Heart left ventricle (tissue), 16 donors: ENCODE data around the gene CCDC198. TPM values are rescaled to one million over a fixed set of nuclear protein-coding genes. Genes with fewer than 3 reads are reported as not detected.

Experiments used
- ATAC-seq, 4 donors: fragments of 200-7000 bp; cut with Tn5 transposase; one replicate each; pipeline ENCODE4 v1.9.1; 2020 to 2022; ENCODE audit warnings: moderate library complexity in 4 of 4, mild to moderate bottlenecking in 3 of 4, moderate number of reproducible peaks in 1 of 4
- DNase-seq, 5 donors: peaks; one replicate each; pipeline ENCODE4 v3.0.0-alpha.2; 2020
- H3K27ac ChIP-seq, 12 donors: fragments of 200-600 bp; sonication (generic) in 4 of 12; one replicate each; pipeline versions ENCODE4 v1.5.0 to v1.8.0; 2016 to 2022; ENCODE audit warnings: mild to moderate bottlenecking in 2 of 12
- H3K27me3 ChIP-seq, 9 donors: fragments of 200-600 bp; sonication (generic) in 2 of 9; one replicate each; pipeline versions ENCODE4 v1.5.1 to v1.8.0; 2016 to 2022; ENCODE audit warnings: mild to moderate bottlenecking in 3 of 9
- H3K36me3 ChIP-seq, 9 donors: fragments of 200-600 bp; sonication (generic) in 2 of 9; one replicate each; pipeline versions ENCODE4 v1.5.0 to v1.8.0; 2018 to 2022; ENCODE audit warnings: mild to moderate bottlenecking in 2 of 9
- H3K4me1 ChIP-seq, 12 donors: fragments of 200-600 bp; sonication (generic) in 4 of 12; one replicate each; pipeline versions ENCODE4 v1.5.0 to v1.8.0; 2016 to 2022; ENCODE audit warnings: mild to moderate bottlenecking in 3 of 12
- H3K4me3 ChIP-seq, 12 donors: fragments of 200-600 bp; sonication (generic) in 4 of 12; one replicate each; pipeline versions ENCODE4 v1.5.0 to v1.8.0; 2017 to 2022; ENCODE audit warnings: mild to moderate bottlenecking in 9 of 12, moderate library complexity in 4 of 12
- H3K9me3 ChIP-seq, 12 donors: fragments of 200-600 bp; sonication (generic) in 4 of 12; one replicate each; pipeline versions ENCODE4 v1.5.0 to v1.8.0; 2016 to 2022; ENCODE audit warnings: mild to moderate bottlenecking in 1 of 12
- POLR2A ChIP-seq, 2 donors: fragments of 450-650 bp; IDR thresholded peaks; one replicate each; pipeline ENCODE4 v1.6.1; 2017; ENCODE audit warnings: antibody characterized with exemption in 2 of 2, mild to moderate bottlenecking in 2 of 2, moderate library complexity in 2 of 2
- WGBS, 4 donors: extraction: QIAGEN DNeasy Blood & Tissue Kit in 2 of 4; methylation state at CpG; one replicate each; pipeline versions ENCODE4 v1.1.5 to v1.1.7; 2013 to 2018; 5-methylcytosine and 5-hydroxymethylcytosine counted together
- intact Hi-C, 10 donors: fragments of 100-400 bp; cut with DNase I; formaldehyde crosslinking; loops; one replicate each; pipeline versions ENCODE4 v1.11.1 to v1.14.2; 2022
- polyA plus RNA-seq, 2 donors: library from polyadenylated mRNA; stranded (reverse); fragments of 200-250 nt; gene quantifications; one replicate each; pipeline ENCODE4 v1.2.3, GENCODE V29; 2013
- total RNA-seq, 9 donors: library from RNA; depleted of rRNA in 2 of 9; stranded (reverse); fragments of >200 nt in 2 of 9; fragmentation: NEBNext Ultra II Directional in 3 of 9; extraction: Animal tissue kit (Norgen Biotek cat#: 25700) in 3 of 9; gene quantifications; one replicate each; pipeline versions ENCODE4 v1.1.0 to v1.2.4, GENCODE V29; 2016 to 2023
- TF ChIP-seq, protein P1 (sequence below), 12 donors: fragments of 200-600 bp; sonication (generic) in 4 of 12; IDR thresholded peaks; one replicate each; pipeline versions ENCODE4 v1.5.0 to v1.8.0; 2018 to 2022; ENCODE audit warnings: antibody characterized with exemption in 12 of 12, mild to moderate bottlenecking in 5 of 12
- donor health status: ischemic (EF 13 %, LVEDD 7.1; RV severe dilation, severe dysfunction).
- donor health status: healthy with polysubstance abuse.
- donor health status: DM: no; HTN: yes; CAD: no.
- donor health status: DM: no; HTN: no; CAD: no.
- donor health status: ischemic (EF 25% LVEDD 6.9; RV normal size, moderate dysfunction).
- donor health status: ischemic (EF 25% LVEDD 5.7; RV mildly dilated, moderate dysfunction).
- donor health status: healthy.
- donor health status: DM: yes; HTN: yes; CAD: no.
- donor health status: ischemic (EF 35%, LVEDD 5.7; RV mildly dilated, moderate dysfunction).
- donor health status: nonischemic (EF 11% LVEDD 7.7; RV severe dilation, severe dysfunction).
- donor health status: DM: yes; HTN: yes; CAD: no.
- donor health status: PGD.
- donor health status: ischemic (EF 29% LVEDD 5.4; RV normal size, mild dysfunction).
- donor health status: nonischemic (EF 23%, LVEDD 6.1; RV moderate dilation, normal function).

CCDC198 gene
- total and polyA plus RNA-seq, 11 donors, result not detected

DNA sequence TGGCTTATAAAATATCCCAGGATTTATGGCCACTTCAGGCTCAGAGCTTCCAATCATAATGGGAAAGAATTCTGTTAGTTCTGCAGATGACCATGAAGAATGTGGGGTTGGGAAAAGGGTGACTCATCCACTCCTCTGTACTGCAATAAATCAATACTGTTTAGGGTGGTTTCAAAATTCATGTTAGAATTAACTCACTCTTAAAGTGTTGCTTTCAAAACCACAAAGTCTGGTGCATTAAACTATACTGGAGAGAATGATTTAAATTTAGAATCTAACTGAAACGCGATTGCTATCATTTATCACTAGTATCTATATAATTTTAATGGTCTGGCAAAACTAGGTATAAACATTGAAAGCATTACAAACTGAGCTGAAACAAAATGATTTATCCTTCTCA is 798 bp downstream of the CCDC198 start:
- no peak overlapping the region for H3K27ac ChIP-seq
- no peaks in the 10 kb centered on the region for H3K27me3 ChIP-seq
- intact Hi-C loops, result no loop called here
- no peak for ATAC-seq
- TF ChIP-seq, protein P1, sequence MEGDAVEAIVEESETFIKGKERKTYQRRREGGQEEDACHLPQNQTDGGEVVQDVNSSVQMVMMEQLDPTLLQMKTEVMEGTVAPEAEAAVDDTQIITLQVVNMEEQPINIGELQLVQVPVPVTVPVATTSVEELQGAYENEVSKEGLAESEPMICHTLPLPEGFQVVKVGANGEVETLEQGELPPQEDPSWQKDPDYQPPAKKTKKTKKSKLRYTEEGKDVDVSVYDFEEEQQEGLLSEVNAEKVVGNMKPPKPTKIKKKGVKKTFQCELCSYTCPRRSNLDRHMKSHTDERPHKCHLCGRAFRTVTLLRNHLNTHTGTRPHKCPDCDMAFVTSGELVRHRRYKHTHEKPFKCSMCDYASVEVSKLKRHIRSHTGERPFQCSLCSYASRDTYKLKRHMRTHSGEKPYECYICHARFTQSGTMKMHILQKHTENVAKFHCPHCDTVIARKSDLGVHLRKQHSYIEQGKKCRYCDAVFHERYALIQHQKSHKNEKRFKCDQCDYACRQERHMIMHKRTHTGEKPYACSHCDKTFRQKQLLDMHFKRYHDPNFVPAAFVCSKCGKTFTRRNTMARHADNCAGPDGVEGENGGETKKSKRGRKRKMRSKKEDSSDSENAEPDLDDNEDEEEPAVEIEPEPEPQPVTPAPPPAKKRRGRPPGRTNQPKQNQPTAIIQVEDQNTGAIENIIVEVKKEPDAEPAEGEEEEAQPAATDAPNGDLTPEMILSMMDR (IDR thresholded peaks at IDR 0.05), result no peak
- no peak for TF ChIP-seq POLR2A (IDR thresholded peaks at IDR 0.05)
- H3K9me3 ChIP-seq, result no peaks in the 10 kb centered on the region
- no peaks in the 10 kb centered on the region for H3K36me3 ChIP-seq
- DNase-seq, result no peak
- no peak overlapping the region for H3K4me3 ChIP-seq
- peaks cover 0 to 3% (median 0%) of the 10 kb centered on the region in 12 donors for H3K4me1 ChIP-seq
- 84 to 86% (median 85%) methylated on average over 2 of the region's 2 CpGs for WGBS, 4 donors

DNA sequence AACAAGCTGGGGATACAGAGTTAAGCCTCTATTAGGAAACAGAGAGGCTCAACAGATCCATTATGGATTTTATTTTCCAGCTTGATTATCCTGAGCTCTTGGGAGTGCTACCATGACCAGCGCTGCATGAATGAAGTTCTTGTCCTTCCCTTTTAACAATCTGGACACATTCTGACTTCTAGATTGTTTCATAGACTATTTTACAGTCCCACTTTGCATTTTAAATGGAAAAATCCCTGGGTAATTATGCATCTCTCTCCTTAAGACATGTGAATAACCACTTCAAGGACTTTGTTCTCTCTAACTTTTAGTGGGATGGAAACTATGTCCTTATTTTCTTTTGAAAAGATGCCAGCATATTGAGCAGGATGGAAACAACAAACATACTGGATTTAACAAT is 2.0 kb downstream of the CCDC198 start:
- intact Hi-C loops, result no loop called here
- 80 to 89% (median 85%) methylated on average over 1 of the region's 1 CpG for WGBS, 4 donors
- peaks cover 0 to 10% (median 0%) of the 10 kb centered on the region in 12 donors for H3K4me1 ChIP-seq
- H3K27ac ChIP-seq, result no peak overlapping the region
- H3K4me3 ChIP-seq, result no peak overlapping the region
- H3K9me3 ChIP-seq, result no peaks in the 10 kb centered on the region
- DNase-seq (no peak), ATAC-seq (no peak)
- H3K36me3 ChIP-seq, result no peaks in the 10 kb centered on the region
- no peak for TF ChIP-seq POLR2A (IDR thresholded peaks at IDR 0.05)
- TF ChIP-seq, protein P1 (IDR thresholded peaks at IDR 0.05), result no peak
- H3K27me3 ChIP-seq, result no peaks in the 10 kb centered on the region

DNA sequence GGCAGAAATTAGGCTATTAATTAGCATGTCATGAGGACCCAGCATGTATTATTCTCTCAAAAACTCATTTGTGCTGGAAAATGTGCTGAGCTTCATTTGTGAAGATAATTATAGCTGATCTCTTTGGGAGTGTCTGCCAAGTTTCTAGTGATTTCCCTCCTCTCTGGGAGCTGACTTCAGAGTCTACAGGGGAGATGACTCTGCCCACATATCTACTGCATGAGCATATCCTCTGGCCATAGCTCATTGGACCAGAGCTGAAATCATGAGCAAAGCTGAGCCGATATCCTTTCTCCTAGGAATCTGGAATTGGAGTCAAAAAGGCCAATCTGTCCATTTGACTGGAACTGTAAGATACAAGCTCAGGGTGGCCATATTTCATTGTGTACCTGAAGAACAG is 5.9 kb downstream of the CCDC198 start:
- intact Hi-C loops, result loop anchor here in 9 of 10 donors (2.0 to 10.0 kb wide), 4 partner anchors 387 to 585 kb away; no protein-coding TSS in a partner anchor
- Histone ChIP-seq H3K4me1 (peaks cover 0 to 10% (median 0%) of the 10 kb centered on the region in 12 donors), H3K27ac (no peak overlapping the region), H3K27me3 (no peaks in the 10 kb centered on the region), H3K9me3 (no peaks in the 10 kb centered on the region), H3K4me3 (no peak overlapping the region), H3K36me3 (no peaks in the 10 kb centered on the region)
- ATAC-seq, result peak in 1 of 4 donors; percentile 59
- WGBS, 4 donors, result 18 to 65% (median 38%) methylated on average over 1 of the region's 1 CpG
- TF ChIP-seq, protein P1 (IDR thresholded peaks at IDR 0.05), result no peak
- no peak for TF ChIP-seq POLR2A (IDR thresholded peaks at IDR 0.05)
- no peak for DNase-seq

DNA sequence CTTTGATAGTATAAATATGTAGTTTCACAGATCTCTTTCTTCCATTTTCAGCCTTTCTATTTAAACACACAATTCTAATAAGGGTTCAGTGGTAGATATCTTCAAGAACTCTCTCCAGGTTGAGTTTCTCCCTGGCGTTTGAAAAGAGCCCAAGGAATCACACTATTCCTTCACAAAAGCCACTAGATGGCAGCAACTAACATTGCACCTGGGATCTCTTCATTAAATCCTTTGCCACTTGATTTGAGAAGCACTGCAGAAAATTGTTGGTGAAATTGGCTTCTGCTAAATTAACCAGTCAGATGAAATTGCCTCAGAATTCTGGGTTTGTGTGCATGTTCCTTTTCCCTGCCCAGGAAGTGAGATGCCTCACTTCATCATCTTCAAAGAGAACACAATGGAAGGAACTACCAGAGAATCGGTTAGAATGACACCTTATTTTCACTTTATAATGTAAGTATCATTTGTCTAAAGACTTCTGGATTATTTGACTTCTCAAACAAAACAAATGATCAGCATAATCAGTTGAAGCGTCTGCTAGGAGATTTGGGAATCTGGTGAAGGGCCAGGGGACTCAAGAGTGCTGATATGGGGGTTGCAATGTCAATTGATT is 6.8 kb downstream of the CCDC198 start:
- no peaks in the 10 kb centered on the region for H3K9me3 ChIP-seq
- TF ChIP-seq, protein P1 (IDR thresholded peaks at IDR 0.05), result peak in 11 of 12 donors; percentile 45 to 74 (median 59)
- TF ChIP-seq POLR2A (IDR thresholded peaks at IDR 0.05), result no peak
- intact Hi-C loops, result loop anchor here (1.0 to 10.0 kb wide), 5 partner anchors 388 to 586 kb away; no protein-coding TSS in a partner anchor
- DNase-seq (no peak), ATAC-seq (peak in 1 of 4 donors; percentile 61)
- H3K27me3 ChIP-seq, result no peaks in the 10 kb centered on the region
- 34 to 37% (median 35%) methylated on average over 3 of the region's 3 CpGs for WGBS, 4 donors
- H3K36me3 ChIP-seq, result no peaks in the 10 kb centered on the region
- H3K4me3 ChIP-seq, result no peak overlapping the region
- no peak overlapping the region for H3K27ac ChIP-seq
- peaks cover 0 to 10% (median 0%) of the 10 kb centered on the region in 12 donors for H3K4me1 ChIP-seq
